Parathyroid adenoma (tissue), 2 donors: ENCODE results near the gene MYO1A.
A peak's percentile ranks its signal among the peaks of the same experiment; 100 is the strongest.

Experiments
- H2AFZ ChIP-seq: fragments of 300-600 bp; sonication (generic); one replicate; pipeline ENCODE4 v1.7.0; 2017; ENCODE audit warnings: antibody characterized with exemption, mild to moderate bottlenecking
- H3K27ac ChIP-seq: fragments of 300-600 bp; sonication (generic); one replicate; pipeline ENCODE4 v1.7.0; 2017
- H3K27me3 ChIP-seq: fragments of 300-600 bp; sonication (generic); one replicate; pipeline ENCODE4 v1.7.0; 2017; ENCODE audit warnings: low read length; ENCODE audit not compliant: control insufficient read depth, insufficient read depth
- H3K36me3 ChIP-seq: fragments of 300-600 bp; sonication (generic); one replicate; pipeline ENCODE4 v1.7.0; 2017; ENCODE audit warnings: low read length; ENCODE audit not compliant: control insufficient read depth, insufficient read depth
- H3K4me1 ChIP-seq: fragments of 300-600 bp; sonication (generic); one replicate; pipeline ENCODE4 v1.7.0; 2017; ENCODE audit warnings: control low read depth
- H3K4me2 ChIP-seq: fragments of 300-600 bp; sonication (generic); one replicate; pipeline ENCODE4 v1.7.0; 2017; ENCODE audit warnings: low read length
- H3K4me3 ChIP-seq: fragments of 300-600 bp; sonication (generic); one replicate; pipeline ENCODE4 v1.7.0; 2017; ENCODE audit warnings: low read depth, low read length
- H3K79me2 ChIP-seq: fragments of 300-600 bp; sonication (generic); one replicate; pipeline ENCODE4 v1.7.0; 2017; ENCODE audit warnings: control low read depth
- H3K9ac ChIP-seq: fragments of 300-600 bp; sonication (generic); one replicate; pipeline ENCODE4 v1.7.0; 2017; ENCODE audit warnings: mild to moderate bottlenecking
- H3K9me3 ChIP-seq: fragments of 300-600 bp; sonication (generic); one replicate; pipeline ENCODE4 v1.7.0; 2017; ENCODE audit warnings: low read length; ENCODE audit not compliant: control insufficient read depth
- CTCF ChIP-seq: fragments of 300-600 bp; sonication (generic); IDR thresholded peaks from one replicate; pipeline ENCODE4 v1.7.0; 2017; ENCODE audit warnings: antibody characterized with exemption, mild to moderate bottlenecking
- donor health status: primary hyperparathyroidism.

Gene MYO1A

GRCh38 chr12:57087691-57088353, 37.9 kb upstream of the MYO1A start:
- H2AFZ ChIP-seq, result peak overlapping the region; percentile 85
- peak overlapping the region; percentile 24 for H3K9ac ChIP-seq
- H3K27me3 ChIP-seq, result no peaks in the 10 kb centered on the region
- H3K79me2 ChIP-seq, result peaks cover 15% of the 10 kb centered on the region
- no peaks in the 10 kb centered on the region for H3K9me3 ChIP-seq
- no peaks in the 10 kb centered on the region for H3K36me3 ChIP-seq
- peak overlapping the region; percentile 83 for H3K4me3 ChIP-seq
- peak overlapping the region; percentile 99 for H3K27ac ChIP-seq
- no peak for TF ChIP-seq CTCF
- H3K4me1 ChIP-seq, result peaks cover 31% of the 10 kb centered on the region
- H3K4me2 ChIP-seq, result peak overlapping the region; percentile 64

GRCh38 chr12:57087010-57087690, 37.2 kb upstream of the MYO1A start:
- Histone ChIP-seq H3K9me3 (no peaks in the 10 kb centered on the region), H3K27me3 (no peaks in the 10 kb centered on the region), H3K4me2 (peak overlapping the region; percentile 92), H3K36me3 (no peaks in the 10 kb centered on the region), H3K4me1 (peaks cover 29% of the 10 kb centered on the region), H3K4me3 (peak overlapping the region; percentile 83), H3K79me2 (peaks cover 12% of the 10 kb centered on the region), H3K9ac (peak overlapping the region; percentile 85), H3K27ac (peak overlapping the region; percentile 99), H2AFZ (peak overlapping the region; percentile 85)
- TF ChIP-seq CTCF, result no peak

GRCh38 chr12:57086493-57087009, 36.6 kb upstream of the MYO1A start:
- Histone ChIP-seq H3K4me2 (peak overlapping the region; percentile 92), H3K4me1 (peaks cover 28% of the 10 kb centered on the region), H3K79me2 (peaks cover 11% of the 10 kb centered on the region), H3K27ac (peak overlapping the region; percentile 99), H3K9ac (peak overlapping the region; percentile 85), H2AFZ (peak overlapping the region; percentile 85), H3K27me3 (no peaks in the 10 kb centered on the region), H3K4me3 (peak overlapping the region; percentile 83), H3K36me3 (no peaks in the 10 kb centered on the region), H3K9me3 (no peaks in the 10 kb centered on the region)
- TF ChIP-seq CTCF, result peak; percentile 57

- H3K27me3 ChIP-seq, result no peaks in the 10 kb centered on the region
- peak overlapping the region; percentile 62 for H3K4me2 ChIP-seq
- H3K9ac ChIP-seq, result no peak overlapping the region
- no peaks in the 10 kb centered on the region for H3K36me3 ChIP-seq
- peaks cover 23% of the 10 kb centered on the region for H3K4me1 ChIP-seq
- peak overlapping the region; percentile 99 for H3K27ac ChIP-seq
- H2AFZ ChIP-seq, result peak overlapping the region; percentile 85
- peak overlapping the region; percentile 83 for H3K4me3 ChIP-seq
- no peaks in the 10 kb centered on the region for H3K9me3 ChIP-seq
- H3K79me2 ChIP-seq, result peaks cover 6% of the 10 kb centered on the region
- TF ChIP-seq CTCF, result no peak
Measured at GRCh38 chr12:57085999-57086492, 36.1 kb upstream of the MYO1A start.
